Measurements from ENCODE around the gene SFTA2. TPM values are rescaled to one million over a fixed set of nuclear protein-coding genes. Genes with fewer than 3 reads are reported as not detected.

The SFTA2 gene
- polyA plus RNA-seq, 2 of the 4 experiments (the other 2 are of a cell fraction) = not detected

DNA sequence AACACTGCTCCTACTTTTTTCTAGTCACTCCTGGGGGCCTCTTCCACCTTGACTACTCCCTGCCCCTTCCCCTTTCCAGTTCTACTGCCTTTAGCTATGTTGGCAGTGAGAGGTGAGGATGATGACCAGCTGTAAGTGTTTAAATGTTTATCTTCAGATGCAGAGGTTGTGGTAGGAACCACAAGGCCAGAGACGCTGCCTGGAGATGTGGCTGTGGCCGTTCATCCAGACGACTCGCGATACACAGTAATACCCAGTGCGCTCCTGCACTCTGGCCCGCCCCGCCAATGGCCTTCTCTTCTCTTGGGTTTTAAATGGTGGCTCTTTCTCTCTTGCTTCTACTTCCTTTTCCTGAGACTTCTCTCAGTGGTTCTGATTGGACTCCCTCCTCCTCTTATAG, 13.3 kb downstream of the SFTA2 start:
- H3K4me1 ChIP-seq = peaks cover 15% of the 10 kb centered on the region
- FAIRE-seq (no peak), ATAC-seq (no peak), DNase-seq (ENCODE audit: low read depth in 1 of 2, low spot score in 1 of 2) (no peak)
- no peaks in the 10 kb centered on the region for H3K9me3 ChIP-seq
- POLR2A ChIA-PET = no interaction called here
- no peak for TF ChIP-seq MAZ (IDR thresholded peaks at IDR 0.05; ENCODE audit: borderline replicate concordance, low read depth, low read length)
- TF ChIP-seq, protein P1, sequence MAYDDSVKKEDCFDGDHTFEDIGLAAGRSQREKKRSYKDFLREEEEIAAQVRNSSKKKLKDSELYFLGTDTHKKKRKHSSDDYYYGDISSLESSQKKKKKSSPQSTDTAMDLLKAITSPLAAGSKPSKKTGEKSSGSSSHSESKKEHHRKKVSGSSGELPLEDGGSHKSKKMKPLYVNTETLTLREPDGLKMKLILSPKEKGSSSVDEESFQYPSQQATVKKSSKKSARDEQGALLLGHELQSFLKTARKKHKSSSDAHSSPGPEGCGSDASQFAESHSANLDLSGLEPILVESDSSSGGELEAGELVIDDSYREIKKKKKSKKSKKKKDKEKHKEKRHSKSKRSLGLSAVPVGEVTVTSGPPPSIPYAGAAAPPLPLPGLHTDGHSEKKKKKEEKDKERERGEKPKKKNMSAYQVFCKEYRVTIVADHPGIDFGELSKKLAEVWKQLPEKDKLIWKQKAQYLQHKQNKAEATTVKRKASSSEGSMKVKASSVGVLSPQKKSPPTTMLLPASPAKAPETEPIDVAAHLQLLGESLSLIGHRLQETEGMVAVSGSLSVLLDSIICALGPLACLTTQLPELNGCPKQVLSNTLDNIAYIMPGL (CRISPR knock-in tag; IDR thresholded peaks at IDR 0.05; ENCODE audit: borderline replicate concordance) = no peak
- TF ChIP-seq EP300 (IDR thresholded peaks at IDR 0.05) = no peak
- TF ChIP-seq ELK1 (IDR thresholded peaks at IDR 0.05; ENCODE audit: low read depth, low read length) = no peak
- TF ChIP-seq HOXB13 (CRISPR knock-in tag; IDR thresholded peaks at IDR 0.05; ENCODE audit: low read depth) = no peak
- no peak for TF ChIP-seq RFX5 (IDR thresholded peaks at IDR 0.05)
- TF ChIP-seq TP53 (CRISPR knock-in tag; IDR thresholded peaks at IDR 0.05) = no peak
- no peak for TF ChIP-seq CHD2 (IDR thresholded peaks at IDR 0.05; ENCODE audit: low read length, partially characterized antibody)
- no peak for TF ChIP-seq SREBF2 (IDR thresholded peaks at IDR 0.05)
- TF ChIP-seq RAD21 (conservative IDR thresholded peaks at IDR 0.05 in 1 of 2, IDR thresholded peaks at IDR 0.05 in 1 of 2) = no peak
- no peak overlapping the region for H3K27ac ChIP-seq
- H3K4me3 ChIP-seq = no peak overlapping the region
- no peak overlapping the region for H3K4me2 ChIP-seq
- 94% methylated on average over 8 of the region's 8 CpGs for WGBS (ENCODE audit: missing lambda C conversion rate)
- CTCF ChIA-PET = interaction anchor here (0.7 to 8.1 kb wide), 13 partner anchors 11 to 198 kb away, joined by 3 to 143 read pairs (median 3); partner anchors contain the start of gene PSORS1C1

DNA sequence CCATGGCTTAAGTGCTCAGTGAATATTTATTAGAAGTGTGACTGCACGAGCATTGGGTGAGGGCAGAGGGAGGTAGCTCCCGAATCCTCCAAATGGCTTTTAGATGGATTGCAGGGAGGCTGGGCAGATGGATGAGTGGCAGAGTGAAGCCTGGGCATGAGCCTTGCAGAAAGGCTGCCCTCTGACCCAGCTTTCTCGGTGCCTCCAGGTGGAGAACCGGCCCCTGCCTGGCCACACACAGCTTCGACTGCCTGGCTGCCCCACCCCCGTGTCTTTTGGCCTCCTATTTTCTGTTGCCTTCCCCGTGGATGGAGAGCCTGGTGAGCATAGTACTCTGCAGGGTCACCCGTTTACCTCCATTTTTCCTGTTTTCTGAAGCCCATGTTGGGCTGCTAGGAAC, 14.5 kb downstream of the SFTA2 start:
- no peaks in the 10 kb centered on the region for H3K9me3 ChIP-seq
- ATAC-seq (no peak), FAIRE-seq (no peak), DNase-seq (ENCODE audit: low read depth in 1 of 2, low spot score in 1 of 2) (no peak)
- ChIA-PET POLR2A (no interaction called here), CTCF (interaction anchor here (0.7 to 8.1 kb wide), 9 partner anchors 10 to 167 kb away, joined by 4 to 143 read pairs (median 49); partner anchors contain the start of genes GTF2H4 and MUCL3)
- H3K4me1 ChIP-seq = peaks cover 19% of the 10 kb centered on the region
- H3K27ac ChIP-seq = no peak overlapping the region
- 74% methylated on average over 6 of the region's 8 CpGs for WGBS (ENCODE audit: missing lambda C conversion rate)
- no peak overlapping the region for H3K4me3 ChIP-seq
- no peak for TF ChIP-seq TFCP2L1 (CRISPR knock-in tag; IDR thresholded peaks at IDR 0.05)
- no peak for TF ChIP-seq FOSB (CRISPR knock-in tag; IDR thresholded peaks at IDR 0.05)
- no peak for TF ChIP-seq HEYL (CRISPR knock-in tag; IDR thresholded peaks at IDR 0.05)
- TF ChIP-seq ZNF302 (CRISPR knock-in tag; IDR thresholded peaks at IDR 0.05) = no peak
- TF ChIP-seq POLR2AphosphoS2 (conservative IDR thresholded peaks at IDR 0.05; ENCODE audit: low read length) = no peak
- TF ChIP-seq KDM5A (IDR thresholded peaks at IDR 0.05) = no peak
- no peak for TF ChIP-seq KDM1A (IDR thresholded peaks at IDR 0.05; ENCODE audit: low read depth)
- no peak for TF ChIP-seq TP53 (CRISPR knock-in tag; IDR thresholded peaks at IDR 0.05)
- TF ChIP-seq CBX8 (IDR thresholded peaks at IDR 0.05) = no peak
- TF ChIP-seq ZFP36 (IDR thresholded peaks at IDR 0.05; ENCODE audit: borderline replicate concordance, partially characterized antibody) = no peak
- no peak for TF ChIP-seq PHF8 (IDR thresholded peaks at IDR 0.05; ENCODE audit: borderline replicate concordance, low read depth)
- no peak for TF ChIP-seq NFE2L2 (conservative IDR thresholded peaks at IDR 0.05; ENCODE audit: low read length)
- TF ChIP-seq MAFK (IDR thresholded peaks at IDR 0.05; ENCODE audit: partially characterized antibody) = no peak
- no peak for TF ChIP-seq HOXB13 (CRISPR knock-in tag; IDR thresholded peaks at IDR 0.05; ENCODE audit: low read depth)
- no peak for TF ChIP-seq CBX2 (IDR thresholded peaks at IDR 0.05; ENCODE audit: borderline replicate concordance, low read depth)
- TF ChIP-seq, protein P2, sequence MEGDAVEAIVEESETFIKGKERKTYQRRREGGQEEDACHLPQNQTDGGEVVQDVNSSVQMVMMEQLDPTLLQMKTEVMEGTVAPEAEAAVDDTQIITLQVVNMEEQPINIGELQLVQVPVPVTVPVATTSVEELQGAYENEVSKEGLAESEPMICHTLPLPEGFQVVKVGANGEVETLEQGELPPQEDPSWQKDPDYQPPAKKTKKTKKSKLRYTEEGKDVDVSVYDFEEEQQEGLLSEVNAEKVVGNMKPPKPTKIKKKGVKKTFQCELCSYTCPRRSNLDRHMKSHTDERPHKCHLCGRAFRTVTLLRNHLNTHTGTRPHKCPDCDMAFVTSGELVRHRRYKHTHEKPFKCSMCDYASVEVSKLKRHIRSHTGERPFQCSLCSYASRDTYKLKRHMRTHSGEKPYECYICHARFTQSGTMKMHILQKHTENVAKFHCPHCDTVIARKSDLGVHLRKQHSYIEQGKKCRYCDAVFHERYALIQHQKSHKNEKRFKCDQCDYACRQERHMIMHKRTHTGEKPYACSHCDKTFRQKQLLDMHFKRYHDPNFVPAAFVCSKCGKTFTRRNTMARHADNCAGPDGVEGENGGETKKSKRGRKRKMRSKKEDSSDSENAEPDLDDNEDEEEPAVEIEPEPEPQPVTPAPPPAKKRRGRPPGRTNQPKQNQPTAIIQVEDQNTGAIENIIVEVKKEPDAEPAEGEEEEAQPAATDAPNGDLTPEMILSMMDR (IDR thresholded peaks at IDR 0.05) = no peak
- no peak for TF ChIP-seq HOXA7 (CRISPR knock-in tag; IDR thresholded peaks at IDR 0.05)
- TF ChIP-seq FOSL2 (IDR thresholded peaks at IDR 0.05) = no peak
- no peak for TF ChIP-seq FOSL2 (CRISPR knock-in tag; IDR thresholded peaks at IDR 0.05)
- TF ChIP-seq, protein P3, sequence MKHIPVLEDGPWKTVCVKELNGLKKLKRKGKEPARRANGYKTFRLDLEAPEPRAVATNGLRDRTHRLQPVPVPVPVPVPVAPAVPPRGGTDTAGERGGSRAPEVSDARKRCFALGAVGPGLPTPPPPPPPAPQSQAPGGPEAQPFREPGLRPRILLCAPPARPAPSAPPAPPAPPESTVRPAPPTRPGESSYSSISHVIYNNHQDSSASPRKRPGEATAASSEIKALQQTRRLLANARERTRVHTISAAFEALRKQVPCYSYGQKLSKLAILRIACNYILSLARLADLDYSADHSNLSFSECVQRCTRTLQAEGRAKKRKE (CRISPR knock-in tag; IDR thresholded peaks at IDR 0.05; ENCODE audit: low read depth) = no peak
- no peak overlapping the region for H3K4me2 ChIP-seq

All from A549 (cell line).